ENCODE data around the gene LTBP2.

DNA sequence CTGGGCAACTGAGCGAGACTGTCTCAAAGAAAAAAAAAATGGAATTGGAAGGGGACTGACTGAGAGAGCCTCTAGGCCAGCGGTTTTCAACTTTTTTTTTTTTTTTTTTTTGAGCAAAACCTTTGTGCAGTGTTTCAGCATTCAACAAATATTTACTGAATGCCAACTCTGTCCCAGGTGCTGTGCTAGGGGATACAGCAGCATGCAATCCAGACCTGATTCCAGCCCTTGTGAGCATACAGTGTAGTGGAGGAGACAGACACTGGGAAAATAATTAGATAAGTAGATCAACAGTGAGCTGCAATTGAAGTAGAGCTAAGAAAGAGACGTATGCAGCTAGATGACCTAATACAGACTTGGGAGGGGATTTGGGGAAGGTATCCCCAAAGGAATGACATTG, 23.8 kb upstream of the LTBP2 start:
- no peak for TF ChIP-seq TAF1 (IDR thresholded peaks at IDR 0.05; ENCODE audit: borderline replicate concordance, low read depth, low read length)
- TF ChIP-seq POLR2A (IDR thresholded peaks at IDR 0.05; ENCODE audit: low read depth, low read length), result no peak

Data from GM12892 (cell line).